Mesendoderm (in vitro differentiated cells): ENCODE data around the gene BRI3BP.
A peak's percentile ranks its signal among the peaks of the same experiment; 100 is the strongest.
"Not testable (repeated sequence)": the region's sequence is repeated elsewhere in the genome, so short reads cannot be mapped to it uniquely, and the experiment has no call there.

ENCODE experiments used
- DNase-seq: peaks from one replicate; pipeline ENCODE4 v3.0.0; 2013
- H2AK5ac ChIP-seq: 2 replicates; pipeline ENCODE4 v1.6.1; 2013; ENCODE audit warnings: low read length, inconsistent platforms
- H2BK120ac ChIP-seq: 2 replicates; pipeline ENCODE4 v1.6.1; 2013; ENCODE audit warnings: low read depth, mild to moderate bottlenecking, low read length, moderate library complexity, mixed read lengths
- H2BK15ac ChIP-seq: replicated peaks from 2 replicates; pipeline ENCODE4 v1.6.1; 2013; ENCODE audit warnings: low read depth, mild to moderate bottlenecking, moderate library complexity
- H2BK5ac ChIP-seq: 2 replicates; pipeline ENCODE4 v1.6.1; 2013; ENCODE audit warnings: low read length, inconsistent platforms
- H3K18ac ChIP-seq: 2 replicates; pipeline ENCODE4 v1.6.1; 2013; ENCODE audit warnings: mild to moderate bottlenecking, low read length, mixed read lengths
- H3K23ac ChIP-seq: one replicate; pipeline ENCODE4 v1.6.1; 2013; ENCODE audit warnings: low read length
- H3K27ac ChIP-seq: 2 replicates; pipeline ENCODE4 v1.5.1; 2013; ENCODE audit warnings: low read depth, mild to moderate bottlenecking, inconsistent platforms, low read length, moderate library complexity
- H3K27me3 ChIP-seq: 2 replicates; pipeline ENCODE4 v1.6.1; 2013; ENCODE audit warnings: low read length, control low read depth, mild to moderate bottlenecking, inconsistent platforms; ENCODE audit not compliant: insufficient read depth, poor library complexity
- H3K36me3 ChIP-seq: 2 replicates; pipeline ENCODE4 v1.6.1; 2013; ENCODE audit warnings: low read length, inconsistent platforms; ENCODE audit not compliant: control insufficient read depth, insufficient read depth
- H3K4ac ChIP-seq: one replicate; pipeline ENCODE4 v1.6.1; 2013; ENCODE audit warnings: low read depth, mild to moderate bottlenecking, low read length, moderate library complexity
- H3K4me1 ChIP-seq: 2 replicates; pipeline ENCODE4 v1.6.1; 2013; ENCODE audit warnings: low read depth, low read length, inconsistent platforms; ENCODE audit not compliant: control insufficient read depth
- H3K4me2 ChIP-seq: 2 replicates; pipeline ENCODE4 v1.6.1; 2013; ENCODE audit warnings: low read length
- H3K4me3 ChIP-seq: 2 replicates; pipeline ENCODE4 v1.5.1; 2013; ENCODE audit warnings: mild to moderate bottlenecking, low read length
- H3K56ac ChIP-seq: one replicate; pipeline ENCODE4 v1.6.1; 2013; ENCODE audit warnings: low read length
- H3K79me1 ChIP-seq: 2 replicates; pipeline ENCODE4 v1.6.1; 2013; ENCODE audit warnings: low read length, inconsistent platforms
- H3K79me2 ChIP-seq: 2 replicates; pipeline ENCODE4 v1.6.1; 2013; ENCODE audit warnings: mild to moderate bottlenecking, low read length; ENCODE audit not compliant: control insufficient read depth, insufficient read depth
- H3K9ac ChIP-seq: 2 replicates; pipeline ENCODE4 v1.6.1; 2013; ENCODE audit warnings: low read length, inconsistent platforms
- H4K5ac ChIP-seq: one replicate; pipeline ENCODE4 v1.6.1; 2013; ENCODE audit warnings: low read length
- H4K8ac ChIP-seq: one replicate; pipeline ENCODE4 v1.6.1; 2013; ENCODE audit warnings: low read depth, mild to moderate bottlenecking, control low read depth, low read length, moderate library complexity
- WGBS: extraction: QIAGEN DNeasy Blood & Tissue Kit; methylation state at CpG from one replicate; pipeline ENCODE4 v1.1.7; 2013; ENCODE audit warnings: low lambda C conversion rate, missing lambda C conversion rate; ENCODE audit not compliant: insufficient coverage; ENCODE audit errors: extremely low coverage; 5-methylcytosine and 5-hydroxymethylcytosine counted together

The BRI3BP gene

GRCh38 chr12:125029761-125030358, 36.4 kb downstream of the BRI3BP start:
- H4K8ac ChIP-seq, result no peak overlapping the region
- no peak overlapping the region for H2BK120ac ChIP-seq
- no peak overlapping the region for H3K4me2 ChIP-seq
- H3K27me3 ChIP-seq, result no peaks in the 10 kb centered on the region
- H4K5ac ChIP-seq, result no peak overlapping the region
- no peak overlapping the region for H2BK5ac ChIP-seq
- peak; percentile 47 for DNase-seq
- H3K4ac ChIP-seq, result no peak overlapping the region
- no peaks in the 10 kb centered on the region for H3K4me1 ChIP-seq
- H2AK5ac ChIP-seq, result no peak overlapping the region
- no peak overlapping the region for H3K23ac ChIP-seq
- no peaks in the 10 kb centered on the region for H3K36me3 ChIP-seq
- no peak overlapping the region for H3K9ac ChIP-seq
- no peak overlapping the region for H2BK15ac ChIP-seq
- H3K27ac ChIP-seq, result no peak overlapping the region
- H3K79me2 ChIP-seq, result no peaks in the 10 kb centered on the region
- no peak overlapping the region for H3K4me3 ChIP-seq
- H3K79me1 ChIP-seq, result no peaks in the 10 kb centered on the region
- no peak overlapping the region for H3K56ac ChIP-seq
- no CpG with 5 or more reads among the region's 7 CpGs for WGBS
- H3K18ac ChIP-seq, result no peak overlapping the region

GRCh38 chr12:125031471-125031870, 38.0 kb downstream of the BRI3BP start:
- H3K4me3 ChIP-seq, H2BK120ac ChIP-seq, H3K56ac ChIP-seq, H3K4ac ChIP-seq, H4K8ac ChIP-seq, H3K23ac ChIP-seq, H3K36me3 ChIP-seq, H2BK5ac ChIP-seq, H3K79me1 ChIP-seq, H3K9ac ChIP-seq, H2BK15ac ChIP-seq, DNase-seq, H3K4me2 ChIP-seq, H3K79me2 ChIP-seq, H3K18ac ChIP-seq, H4K5ac ChIP-seq, H3K27me3 ChIP-seq, H3K4me1 ChIP-seq, H3K27ac ChIP-seq, H2AK5ac ChIP-seq: not testable (repeated sequence)
- no CpG with 5 or more reads among the region's 9 CpGs for WGBS

GRCh38 chr12:125032466-125033152, 39.2 kb downstream of the BRI3BP start:
- H3K4ac ChIP-seq, result no peak overlapping the region
- H4K8ac ChIP-seq, result no peak overlapping the region
- H2BK120ac ChIP-seq, result no peak overlapping the region
- H3K4me3 ChIP-seq, result no peak overlapping the region
- H3K4me1 ChIP-seq, result no peaks in the 10 kb centered on the region
- H3K27ac ChIP-seq, result no peak overlapping the region
- DNase-seq, result no peak
- H3K27me3 ChIP-seq, result no peaks in the 10 kb centered on the region
- no peak overlapping the region for H3K9ac ChIP-seq
- H2AK5ac ChIP-seq, result no peak overlapping the region
- no peak overlapping the region for H4K5ac ChIP-seq
- 100% methylated on average over 1 of the region's 19 CpGs for WGBS
- no peaks in the 10 kb centered on the region for H3K79me2 ChIP-seq
- H3K23ac ChIP-seq, result no peak overlapping the region
- no peak overlapping the region for H3K56ac ChIP-seq
- H2BK5ac ChIP-seq, result no peak overlapping the region
- no peaks in the 10 kb centered on the region for H3K36me3 ChIP-seq
- H3K79me1 ChIP-seq, result no peaks in the 10 kb centered on the region
- H2BK15ac ChIP-seq, result no peak overlapping the region
- no peak overlapping the region for H3K4me2 ChIP-seq
- no peak overlapping the region for H3K18ac ChIP-seq

- Histone ChIP-seq H3K4me1 (no peaks in the 10 kb centered on the region), H4K8ac (no peak overlapping the region), H3K56ac (no peak overlapping the region), H3K4me3 (no peak overlapping the region), H3K18ac (no peak overlapping the region), H4K5ac (no peak overlapping the region), H3K9ac (no peak overlapping the region), H2BK5ac (no peak overlapping the region), H3K79me2 (no peaks in the 10 kb centered on the region), H3K36me3 (no peaks in the 10 kb centered on the region), H3K23ac (no peak overlapping the region), H3K4ac (no peak overlapping the region), H3K79me1 (no peaks in the 10 kb centered on the region), H3K27me3 (no peaks in the 10 kb centered on the region), H3K4me2 (no peak overlapping the region), H2BK120ac (no peak overlapping the region), H2AK5ac (no peak overlapping the region), H2BK15ac (no peak overlapping the region), H3K27ac (no peak overlapping the region)
- WGBS, result no CpG with 5 or more reads among the region's 9 CpGs
- no peak for DNase-seq
Observed at GRCh38 chr12:125033288-125033687, 39.8 kb downstream of the BRI3BP start.

- Histone ChIP-seq H3K56ac (no peak overlapping the region), H3K79me2 (no peaks in the 10 kb centered on the region), H3K79me1 (no peaks in the 10 kb centered on the region), H4K5ac (no peak overlapping the region), H3K27me3 (no peaks in the 10 kb centered on the region), H3K4me1 (no peaks in the 10 kb centered on the region), H2BK15ac (no peak overlapping the region), H2BK120ac (no peak overlapping the region), H2BK5ac (no peak overlapping the region), H3K4me3 (no peak overlapping the region), H4K8ac (no peak overlapping the region), H3K9ac (no peak overlapping the region), H3K36me3 (no peaks in the 10 kb centered on the region), H2AK5ac (no peak overlapping the region), H3K27ac (no peak overlapping the region), H3K4me2 (no peak overlapping the region), H3K18ac (no peak overlapping the region), H3K23ac (no peak overlapping the region), H3K4ac (no peak overlapping the region)
- no peak for DNase-seq
- no CpG with 5 or more reads among the region's 6 CpGs for WGBS
Observed at GRCh38 chr12:125038976-125039625, 45.7 kb downstream of the BRI3BP start.
